SHP77 treated with DMSO at 0.1 percent for 48 hours (cell line): ENCODE results near the gene KRT7.
"Not testable (repeated sequence)": the region's sequence is repeated elsewhere in the genome, so short reads cannot be mapped to it uniquely, and the experiment has no call there.

ENCODE experiments used
- DNase-seq: peaks from one replicate; lab custom pipeline; 2025; lab: John Stamatoyannopoulos, UW

KRT7 gene

DNA sequence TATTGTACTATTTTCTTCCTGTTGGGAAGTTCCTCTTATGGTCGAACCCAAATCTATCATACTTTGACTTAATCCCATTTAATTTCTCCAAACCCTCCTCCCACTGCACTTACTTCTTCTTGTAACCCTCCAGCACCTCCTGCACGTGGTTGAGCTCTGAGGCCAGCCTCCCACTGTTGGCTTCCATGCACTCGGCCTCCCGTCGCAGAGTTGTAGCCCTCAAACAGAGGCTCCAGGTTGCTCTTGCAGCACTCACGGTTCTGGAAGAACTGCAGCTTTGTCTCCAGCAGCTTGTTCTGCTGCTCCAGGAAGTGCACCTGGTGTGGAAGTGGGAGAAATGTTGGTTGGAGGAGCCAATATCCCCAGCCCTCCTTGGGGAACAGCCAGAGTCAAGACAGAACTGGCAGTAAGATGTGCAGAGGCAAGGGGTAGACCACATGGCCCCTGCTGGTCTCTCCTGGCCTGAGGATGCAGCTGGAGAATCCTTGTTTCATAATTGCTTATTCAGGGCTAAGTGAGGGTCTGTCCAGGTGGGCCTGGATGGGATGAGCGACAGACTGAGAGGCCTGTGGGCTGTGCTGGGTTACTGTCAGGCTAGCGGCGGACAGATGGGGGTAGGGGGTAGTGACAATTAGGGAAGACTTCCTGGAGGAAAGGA lies 23.0 kb downstream of the KRT7 start:
- no peak for DNase-seq

DNA sequence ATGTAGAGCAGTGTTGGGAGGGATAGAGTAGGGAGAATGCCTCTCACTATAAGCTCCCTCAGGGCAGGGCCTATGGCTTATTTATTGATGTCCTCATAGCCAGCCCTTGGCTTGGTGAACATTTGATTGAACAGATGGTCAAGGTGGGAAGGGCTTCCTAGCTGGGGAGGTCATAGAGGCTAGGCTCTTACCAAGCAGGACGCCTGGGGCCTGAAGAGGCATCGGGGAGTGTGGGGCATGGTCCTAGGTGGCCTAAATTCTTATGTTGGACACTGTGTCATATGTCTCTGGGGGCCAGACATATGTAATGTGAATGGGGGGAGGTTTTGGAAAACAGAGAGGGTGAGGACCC lies 23.5 kb downstream of the KRT7 start:
- DNase-seq: no peak

DNA sequence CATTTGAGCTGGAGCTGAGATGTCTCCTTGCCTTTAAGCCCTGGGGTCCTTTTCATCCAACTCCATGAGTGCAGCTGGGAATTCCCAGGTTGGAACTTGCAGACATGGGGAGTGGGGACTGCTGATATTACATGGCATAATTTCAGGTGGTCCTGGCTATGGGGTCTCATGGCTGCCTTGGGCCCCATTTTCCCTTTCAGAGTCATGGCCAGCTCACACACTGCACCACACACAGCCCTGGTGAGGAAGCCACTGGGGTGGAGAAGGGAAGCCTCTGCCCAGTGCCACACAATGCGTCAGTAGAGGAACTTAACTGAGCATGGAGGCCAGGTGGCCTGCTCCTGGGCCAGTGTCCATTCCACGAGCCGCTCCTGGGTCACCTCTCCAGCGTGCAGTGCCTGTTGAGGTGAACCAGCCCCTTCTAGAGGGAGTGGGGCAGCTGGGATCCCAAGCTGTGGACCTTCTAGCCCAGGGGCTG lies 24.1 kb downstream of the KRT7 start:
- DNase-seq: no peak

DNA sequence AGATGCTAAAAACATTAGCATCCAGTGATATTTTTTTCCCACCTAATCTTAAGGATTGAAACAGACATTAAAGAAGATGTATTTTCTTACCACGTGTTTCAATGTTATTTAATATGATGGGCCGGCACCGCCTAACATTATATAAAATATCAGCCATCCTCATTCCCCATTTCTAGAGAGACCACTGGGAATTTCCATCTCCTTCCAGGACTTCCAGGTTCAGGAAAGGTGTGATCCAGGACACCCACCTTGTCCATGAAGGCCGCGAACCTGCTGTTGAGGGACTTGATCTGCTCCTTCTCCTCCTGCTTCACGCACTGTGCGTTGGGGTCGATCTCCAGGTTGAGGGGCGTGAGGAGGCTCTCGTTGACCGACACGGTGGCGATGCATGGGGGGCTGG lies 24.9 kb downstream of the KRT7 start:
- DNase-seq: not testable (repeated sequence)

DNA sequence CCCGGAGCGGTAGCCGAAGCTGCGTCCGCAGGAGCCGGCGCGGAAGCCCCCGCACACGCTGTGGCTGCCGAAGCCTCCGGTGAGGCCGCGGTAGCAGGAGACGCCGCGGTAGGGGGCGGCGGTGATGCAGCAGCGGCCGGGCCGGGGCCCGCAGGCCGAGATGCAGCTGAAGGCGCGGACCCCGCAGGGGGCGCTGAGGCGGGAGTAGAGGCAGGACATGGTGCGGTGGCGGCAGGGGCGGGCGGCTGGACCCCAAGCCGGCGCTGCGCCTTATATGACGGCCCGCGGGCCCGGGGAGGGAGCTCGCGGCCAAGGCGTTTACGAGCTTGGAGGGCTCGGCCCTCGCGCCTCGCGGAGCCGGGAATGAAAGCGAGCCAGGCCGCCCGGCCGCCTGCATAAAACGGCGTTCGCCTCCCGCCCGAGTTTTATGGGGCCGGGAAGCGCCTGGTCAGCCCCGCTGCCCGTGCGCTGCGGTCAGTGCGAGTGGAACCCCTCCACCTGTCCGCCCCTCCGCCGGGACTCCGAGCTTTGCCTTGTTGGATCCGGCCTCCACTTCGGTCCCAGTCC lies 25.4 kb downstream of the KRT7 start:
- no peak for DNase-seq

DNA sequence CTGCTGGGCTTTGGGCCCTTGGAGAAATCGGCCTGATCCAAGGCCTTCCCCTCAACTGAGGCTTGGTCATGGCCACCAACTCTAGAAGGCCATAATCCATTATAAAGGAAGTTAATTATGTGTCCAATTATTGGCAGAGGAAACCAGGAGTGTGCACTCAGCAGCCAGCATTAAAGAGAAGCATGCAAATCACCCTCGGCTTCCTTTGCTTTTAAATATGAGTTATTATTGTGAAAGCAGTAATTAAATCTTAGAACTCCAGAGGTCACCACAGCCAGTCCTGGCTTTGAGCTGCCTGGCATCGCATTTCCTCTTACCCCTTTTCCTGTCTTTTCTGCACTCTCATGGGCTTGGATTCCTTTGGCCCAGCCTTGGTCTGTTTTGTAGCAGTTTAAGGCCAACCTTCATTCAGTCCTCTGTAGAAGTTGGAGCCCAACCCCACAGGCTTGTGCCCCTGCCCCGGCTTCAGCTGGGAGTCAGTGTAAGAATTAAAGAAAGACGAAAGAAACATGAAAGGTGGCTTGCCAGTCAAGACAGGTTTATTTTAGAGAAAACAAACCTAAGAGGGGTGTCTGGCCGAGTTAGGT lies 26.7 kb downstream of the KRT7 start:
- DNase-seq: no peak

DNA sequence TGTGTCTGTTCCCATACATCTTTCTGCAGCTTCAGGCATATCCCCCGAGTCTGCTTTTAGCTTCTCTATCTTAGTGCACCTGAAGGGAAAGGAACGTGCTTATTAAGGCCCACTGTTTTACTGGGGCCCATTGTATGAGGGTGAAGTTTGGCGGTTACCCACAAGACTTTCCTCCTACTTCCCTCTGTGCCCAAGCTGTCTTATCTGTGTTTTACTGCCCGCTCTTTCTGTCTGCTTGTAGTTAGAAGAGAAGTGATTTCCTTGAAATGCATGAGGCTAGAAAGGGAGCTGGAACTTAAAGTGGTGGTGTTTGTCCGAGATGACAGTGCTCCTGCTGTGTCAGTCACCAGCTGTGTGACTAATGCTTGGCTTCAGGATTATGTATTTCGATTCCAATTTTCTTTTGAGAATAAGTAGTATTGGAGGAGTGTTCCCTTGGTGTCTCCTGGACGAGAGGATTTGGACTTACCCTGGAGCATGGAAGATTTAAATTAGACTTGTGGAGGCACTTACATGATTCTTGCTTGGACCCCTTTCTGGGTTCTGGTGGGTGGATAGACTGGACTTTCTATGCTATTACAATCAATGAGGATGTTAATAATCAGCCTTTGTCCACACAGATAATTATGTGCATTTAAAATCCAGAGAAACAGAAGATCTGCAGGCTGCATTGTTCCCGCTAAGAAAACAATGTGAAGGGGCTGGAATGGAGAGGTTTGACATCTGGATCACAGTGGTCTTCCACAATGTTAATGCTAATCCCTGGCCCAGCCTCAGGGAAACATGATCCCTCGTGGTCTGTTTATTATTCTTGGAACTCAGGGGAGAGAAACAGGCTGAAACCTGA lies 27.5 kb downstream of the KRT7 start:
- DNase-seq: no peak

DNA sequence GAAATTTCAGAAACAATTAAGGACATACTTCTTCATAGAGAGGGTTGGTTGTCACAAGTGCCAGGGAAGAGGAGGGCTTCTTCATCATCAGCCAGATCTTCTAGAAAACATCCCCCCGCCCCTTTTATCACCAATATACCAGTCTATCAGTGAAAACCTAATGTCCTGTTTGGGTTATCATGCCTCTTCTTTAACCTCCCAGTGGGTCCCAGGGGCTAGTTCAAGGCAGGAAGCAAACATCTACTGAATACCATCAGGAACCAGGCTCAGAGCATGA lies 28.1 kb downstream of the KRT7 start:
- no peak for DNase-seq

DNA sequence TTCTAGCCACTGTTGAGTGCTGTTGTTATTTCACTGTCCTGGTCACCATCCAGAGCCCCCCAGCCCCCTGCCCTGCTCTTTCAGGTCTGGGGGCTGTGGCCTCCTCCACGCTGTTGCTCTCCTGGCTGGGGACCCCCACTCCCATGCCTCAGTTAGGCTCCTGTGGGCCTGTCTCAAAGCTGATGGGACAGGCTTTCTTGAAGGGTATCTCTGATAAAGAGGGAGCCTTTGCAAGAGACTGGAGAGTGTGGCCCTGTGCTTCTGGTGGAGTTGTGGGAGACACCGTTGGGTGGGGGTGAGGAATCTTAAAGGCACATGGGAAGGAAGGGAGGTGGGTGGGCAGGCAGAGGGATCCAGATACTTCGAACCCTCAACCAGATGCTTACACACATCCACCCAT lies 29.2 kb downstream of the KRT7 start:
- no peak for DNase-seq

DNA sequence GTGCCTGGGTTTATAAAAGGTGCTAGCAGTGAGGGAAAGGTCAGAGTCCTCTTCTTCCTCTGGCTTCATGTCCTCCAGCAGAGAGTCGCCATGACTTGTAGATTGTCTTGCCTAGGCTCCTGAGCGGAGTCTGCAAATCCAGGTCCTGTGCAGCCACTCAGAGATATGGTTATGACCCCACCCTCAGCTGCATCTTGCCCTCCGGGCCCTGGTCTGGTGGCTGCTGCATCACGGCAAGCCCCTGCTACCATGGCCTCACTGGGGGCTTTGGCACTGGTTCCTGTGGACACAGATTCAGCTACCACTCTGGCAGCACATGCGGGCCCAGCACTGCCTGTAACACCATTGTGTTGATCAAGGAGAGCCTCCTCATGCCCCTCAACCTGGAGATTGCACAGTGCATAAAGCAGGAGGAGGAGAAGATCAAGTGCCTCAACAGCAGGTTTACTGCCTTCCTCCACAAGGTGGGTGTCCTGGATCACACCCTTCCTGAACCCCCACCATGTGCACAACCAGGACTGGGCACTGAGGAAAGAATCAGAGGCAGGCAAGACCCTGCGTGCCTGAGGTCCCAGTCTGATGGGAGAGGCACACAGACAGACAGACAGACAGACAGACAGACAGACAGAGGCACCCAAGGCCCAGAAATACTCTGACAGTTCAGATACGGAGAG lies 30.9 kb downstream of the KRT7 start:
- no peak for DNase-seq

DNA sequence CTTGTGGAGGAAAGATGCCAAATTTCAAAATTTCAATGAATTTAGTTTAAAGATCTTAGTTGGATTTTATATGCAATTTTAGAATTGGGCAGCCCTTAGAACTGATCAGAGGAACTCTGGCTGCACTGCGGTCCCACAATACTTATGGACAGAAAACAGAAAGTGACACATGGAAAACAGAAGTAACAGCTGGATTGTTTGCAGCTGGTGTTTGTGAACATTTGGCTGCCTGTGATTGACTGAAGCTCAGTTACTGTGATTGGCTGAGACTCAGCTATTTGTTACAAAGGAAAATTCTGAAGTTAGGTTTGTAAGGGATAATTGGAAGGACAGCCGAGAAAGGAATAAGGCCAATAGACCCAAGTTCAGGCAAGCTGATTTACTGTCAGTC lies 31.4 kb downstream of the KRT7 start:
- no peak for DNase-seq

DNA sequence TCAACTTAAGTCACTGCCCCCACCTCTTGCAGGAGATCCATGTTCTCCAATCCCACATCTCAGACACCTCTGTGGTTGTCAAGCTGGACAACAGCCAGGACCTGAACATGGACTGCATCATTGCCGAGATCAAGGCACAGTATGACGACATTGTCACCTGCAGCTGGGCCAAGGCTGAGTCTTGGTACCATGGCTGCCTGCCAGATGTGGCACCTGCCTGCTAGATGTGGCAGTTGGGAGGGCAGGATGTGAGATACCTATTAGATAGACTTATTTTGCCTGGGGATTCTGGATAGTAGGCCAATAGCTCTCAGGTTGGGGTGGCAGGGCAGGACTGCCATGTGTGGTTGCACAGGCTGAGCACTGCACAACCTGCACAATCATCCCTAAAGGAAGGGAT lies 33.5 kb downstream of the KRT7 start:
- peak; percentile 56 for DNase-seq

DNA sequence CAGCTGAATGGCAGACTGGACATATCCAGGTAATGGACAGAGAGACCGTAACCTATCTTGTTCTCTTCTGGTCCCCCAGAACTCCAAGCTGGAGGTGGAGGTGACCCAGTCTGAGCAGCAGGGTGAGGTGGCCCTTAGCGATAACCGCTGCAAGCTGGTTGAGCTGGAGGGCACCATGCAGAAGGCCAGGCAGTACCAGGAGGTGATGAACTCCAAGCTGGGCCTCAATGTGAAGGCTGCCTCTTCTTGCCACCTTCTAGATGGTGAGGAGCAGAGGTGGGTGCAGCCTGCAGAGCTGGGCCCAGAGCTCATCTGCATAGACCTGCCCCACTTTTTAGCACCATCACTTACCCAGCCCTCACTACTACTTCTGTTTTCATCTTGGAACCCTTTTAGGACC lies 34.2 kb downstream of the KRT7 start:
- no peak for DNase-seq

DNA sequence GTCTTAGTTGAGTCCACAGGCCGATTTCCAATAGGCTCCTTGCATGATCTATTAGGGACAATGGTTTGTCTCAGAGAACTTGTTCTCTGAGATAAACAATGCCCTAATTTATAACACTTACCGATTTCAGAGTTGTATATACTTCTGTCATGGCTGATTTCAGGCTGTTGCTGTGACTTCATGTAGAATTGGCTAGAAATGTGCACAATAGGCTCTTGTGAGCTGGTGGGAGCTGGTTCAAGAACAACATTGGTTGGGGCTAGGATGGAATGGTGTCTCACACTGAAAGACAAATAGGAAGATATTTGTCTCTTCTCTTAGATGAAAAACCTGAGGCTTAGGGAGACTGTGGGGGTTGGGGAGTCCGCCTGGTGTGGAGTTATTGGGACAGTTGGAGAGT lies 34.7 kb downstream of the KRT7 start:
- DNase-seq: no peak

DNA sequence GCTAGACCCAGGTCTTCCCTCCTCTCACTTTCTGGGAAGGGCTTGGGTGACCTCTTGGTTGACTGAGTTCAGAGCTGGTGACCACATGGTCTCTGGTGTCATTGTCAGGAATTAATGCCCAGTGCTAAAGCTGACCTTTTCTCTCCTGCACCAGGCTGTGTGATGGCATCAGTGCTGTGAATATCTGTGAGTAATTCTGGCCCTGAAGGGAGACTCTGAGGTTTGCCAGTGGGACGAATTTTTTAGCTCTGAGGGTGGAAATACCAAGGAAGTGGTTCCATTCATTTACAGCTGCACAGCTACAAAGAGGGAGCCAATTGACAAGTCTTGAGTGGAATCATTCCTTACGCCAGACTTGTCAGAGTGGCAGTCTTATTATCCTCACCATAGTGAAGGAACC lies 35.2 kb downstream of the KRT7 start:
- DNase-seq: no peak

DNA sequence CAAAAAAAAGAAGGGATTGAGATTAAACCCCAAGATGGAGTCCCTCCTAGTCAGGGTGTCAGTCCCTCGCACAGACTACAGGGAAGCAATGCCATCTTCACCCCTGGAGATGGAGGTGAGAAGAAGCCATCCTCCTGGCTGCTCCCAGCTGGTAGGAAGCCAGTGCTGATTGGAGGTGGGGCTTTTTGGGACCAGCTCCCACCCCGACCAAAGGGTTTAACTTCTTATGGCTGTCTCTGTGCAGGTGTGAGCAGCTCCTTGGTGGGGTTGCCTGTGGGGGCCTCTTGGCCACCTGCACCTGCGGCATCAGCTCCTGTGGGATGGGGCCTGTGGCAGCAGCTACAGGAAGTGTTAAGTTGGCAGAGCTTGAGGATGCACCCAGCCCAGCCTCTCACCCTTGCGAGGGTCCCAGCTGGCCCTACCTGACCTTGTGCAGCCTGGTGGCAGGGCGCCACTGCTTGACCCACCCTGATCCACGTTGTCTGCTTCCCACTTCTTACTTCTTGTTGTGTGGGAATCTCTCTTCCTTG lies 37.6 kb downstream of the KRT7 start:
- no peak for DNase-seq

DNA sequence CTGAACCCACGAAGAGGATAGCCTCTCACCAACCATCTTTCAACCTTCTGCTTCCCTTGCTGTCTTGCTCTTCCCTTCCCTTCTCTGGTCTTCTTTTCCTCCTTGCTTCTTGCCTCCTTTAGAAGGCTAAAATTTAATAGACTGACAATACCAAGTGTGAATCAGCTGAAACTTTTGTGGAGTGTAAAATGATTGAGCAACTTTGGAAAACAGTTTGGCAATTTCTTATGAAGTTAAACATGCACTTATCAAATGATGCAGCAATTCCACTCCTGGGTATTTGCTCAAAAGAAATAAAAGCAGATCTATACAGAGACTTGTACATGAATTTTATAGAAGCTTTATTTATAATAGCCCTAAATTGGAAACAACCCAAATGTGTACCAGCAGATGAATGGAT lies 38.1 kb downstream of the KRT7 start:
- DNase-seq: no peak

DNA sequence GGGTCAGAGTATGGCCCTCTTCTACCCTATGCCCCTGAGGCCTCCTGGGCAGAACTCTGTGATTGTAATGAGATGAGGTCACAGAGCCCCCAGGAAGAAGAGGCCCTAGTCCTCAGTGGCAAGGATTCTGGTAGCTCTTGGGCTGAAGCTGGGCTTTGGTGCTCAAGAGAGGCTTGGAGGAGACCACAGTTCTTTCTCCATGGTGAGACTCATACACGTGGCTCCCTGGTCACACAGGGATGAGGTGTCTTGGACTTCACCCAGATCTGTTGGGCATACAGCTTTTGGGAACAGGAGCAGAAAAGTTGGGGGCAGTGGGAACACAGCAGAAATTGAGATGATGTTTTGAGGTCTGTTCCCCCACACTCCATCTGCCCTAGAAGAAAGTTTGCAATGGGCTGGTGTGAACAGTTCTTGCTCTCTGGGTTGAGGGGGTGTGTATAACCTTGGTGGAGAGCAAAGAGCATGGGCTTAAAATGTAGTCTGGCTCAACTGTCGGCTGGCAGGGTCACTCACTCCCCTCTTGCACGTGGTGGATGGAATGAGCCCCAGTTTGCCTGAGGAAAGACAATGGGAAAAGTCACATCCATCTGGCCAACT lies 41.6 kb downstream of the KRT7 start, which contains the start of gene KRT86:
Gene KRT86 (plus strand): TSS at position 125 of the 600 bp plus-strand sequence. CDS start 27,272 bp downstream, outside the sequence.
- no peak for DNase-seq

DNA sequence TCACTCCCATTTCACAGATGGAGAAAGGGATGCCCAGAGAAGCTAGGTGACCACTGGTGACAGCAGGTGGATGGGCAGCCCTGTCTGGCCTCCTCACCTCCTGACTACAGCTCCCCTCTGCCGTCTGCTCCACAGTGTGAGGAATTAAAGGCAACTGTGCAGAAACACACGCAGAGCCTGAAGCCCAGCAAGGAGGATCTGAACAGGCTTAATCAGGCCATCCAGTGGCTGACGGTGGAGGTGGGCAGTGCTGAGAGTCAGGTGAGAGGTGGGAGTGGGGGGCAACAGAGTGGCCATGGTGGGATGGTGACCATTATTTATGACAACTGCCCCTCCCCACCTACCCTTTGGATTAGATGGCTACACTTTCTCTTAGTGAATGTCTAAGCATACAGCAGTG lies 42.6 kb downstream of the KRT7 start:
- no peak for DNase-seq

DNA sequence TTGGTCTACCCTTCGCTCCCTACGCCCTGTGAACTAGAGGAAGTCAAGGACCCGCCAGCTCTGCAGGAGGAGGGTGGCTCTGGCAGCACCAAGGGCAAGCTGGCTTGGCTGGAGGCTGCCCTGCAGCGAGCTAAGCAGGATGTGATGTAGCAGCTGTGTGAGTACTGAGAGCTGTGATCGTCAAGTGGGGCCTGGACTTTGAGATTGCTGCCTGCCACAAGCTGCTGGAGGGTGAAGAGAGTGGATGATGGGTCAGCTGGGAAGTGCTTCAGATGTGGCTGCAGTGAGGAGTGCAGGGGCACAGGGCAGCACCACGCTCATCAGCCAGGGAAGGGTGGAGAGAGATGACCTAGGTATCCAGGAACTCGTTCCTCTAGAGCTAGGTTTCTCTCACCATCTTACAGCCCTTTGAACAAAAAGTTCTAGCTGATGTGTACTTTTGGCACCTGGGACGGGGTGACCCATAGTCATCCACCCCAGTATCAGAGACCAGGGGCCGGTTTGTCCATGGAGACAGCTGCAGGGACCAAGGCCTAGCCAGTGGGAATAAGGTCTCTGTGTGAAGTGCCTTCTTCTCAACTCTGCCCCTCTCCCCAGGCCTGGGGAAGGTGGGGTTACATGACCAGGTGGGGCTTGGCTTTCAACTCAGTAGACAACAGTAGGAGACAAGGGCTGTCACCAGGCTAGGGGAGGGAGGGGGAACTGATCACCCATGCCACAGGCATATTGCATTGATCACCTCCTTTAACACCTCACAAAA lies 44.6 kb downstream of the KRT7 start:
- DNase-seq: peak; percentile 47
